C4-2B (cell line): ENCODE results near the gene RPIA.

Source experiments
- ZFX ChIP-seq: fragments of 450-650 bp; IDR thresholded peaks from 2 replicates; pipeline ENCODE4 v1.6.1; 2017
- TF ChIP-seq, protein P1 (sequence below): fragments of 450-650 bp; conservative IDR thresholded peaks from 2 replicates; pipeline ENCODE4 v1.5.1; 2017; ENCODE audit warnings: mild to moderate bottlenecking

DNA sequence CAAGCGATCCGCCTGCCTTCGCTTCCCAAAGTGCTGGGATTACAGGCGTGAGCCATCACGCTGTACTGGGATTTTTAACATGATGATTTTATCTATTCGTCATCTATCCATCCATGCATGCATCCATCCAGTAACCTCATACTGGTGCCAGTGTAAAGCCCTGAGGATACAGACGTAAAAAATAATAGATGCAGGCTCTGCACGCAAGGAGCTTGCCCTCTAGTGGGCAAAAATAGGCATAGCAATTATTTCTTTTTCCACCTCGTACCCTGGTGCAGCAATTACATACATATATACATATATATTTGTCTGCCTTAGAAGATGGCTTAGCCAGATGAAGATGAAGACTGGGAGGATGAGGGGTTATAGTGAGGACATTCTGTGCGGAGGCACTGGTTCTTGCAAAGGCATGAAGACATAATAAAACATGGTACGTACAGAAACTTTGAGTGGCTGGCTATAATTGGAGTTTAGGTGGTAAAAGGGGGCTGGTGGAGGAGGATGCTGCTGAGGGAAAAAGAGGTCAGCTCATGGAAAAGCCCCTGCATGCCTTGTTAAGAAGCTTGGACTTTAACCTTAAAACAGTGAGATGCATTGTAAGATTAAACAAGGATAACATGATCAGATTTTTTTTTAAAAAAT lies 19.6 kb upstream of the RPIA start:
- TF ChIP-seq, protein P1, sequence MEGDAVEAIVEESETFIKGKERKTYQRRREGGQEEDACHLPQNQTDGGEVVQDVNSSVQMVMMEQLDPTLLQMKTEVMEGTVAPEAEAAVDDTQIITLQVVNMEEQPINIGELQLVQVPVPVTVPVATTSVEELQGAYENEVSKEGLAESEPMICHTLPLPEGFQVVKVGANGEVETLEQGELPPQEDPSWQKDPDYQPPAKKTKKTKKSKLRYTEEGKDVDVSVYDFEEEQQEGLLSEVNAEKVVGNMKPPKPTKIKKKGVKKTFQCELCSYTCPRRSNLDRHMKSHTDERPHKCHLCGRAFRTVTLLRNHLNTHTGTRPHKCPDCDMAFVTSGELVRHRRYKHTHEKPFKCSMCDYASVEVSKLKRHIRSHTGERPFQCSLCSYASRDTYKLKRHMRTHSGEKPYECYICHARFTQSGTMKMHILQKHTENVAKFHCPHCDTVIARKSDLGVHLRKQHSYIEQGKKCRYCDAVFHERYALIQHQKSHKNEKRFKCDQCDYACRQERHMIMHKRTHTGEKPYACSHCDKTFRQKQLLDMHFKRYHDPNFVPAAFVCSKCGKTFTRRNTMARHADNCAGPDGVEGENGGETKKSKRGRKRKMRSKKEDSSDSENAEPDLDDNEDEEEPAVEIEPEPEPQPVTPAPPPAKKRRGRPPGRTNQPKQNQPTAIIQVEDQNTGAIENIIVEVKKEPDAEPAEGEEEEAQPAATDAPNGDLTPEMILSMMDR: peak; percentile 91
- no peak for TF ChIP-seq ZFX
